Activated gamma-delta T cell treated with Interleukin-2 at 50 U/mL for 16 hours (primary cell): Measurements from ENCODE around the gene SZRD1.
"Not testable (repeated sequence)": the region's sequence is repeated elsewhere in the genome, so short reads cannot be mapped to it uniquely, and the experiment has no call there.

Experiments
- DNase-seq: peaks from one replicate; pipeline ENCODE4 v3.0.0-alpha.2; 2020

The SZRD1 gene, protein sequence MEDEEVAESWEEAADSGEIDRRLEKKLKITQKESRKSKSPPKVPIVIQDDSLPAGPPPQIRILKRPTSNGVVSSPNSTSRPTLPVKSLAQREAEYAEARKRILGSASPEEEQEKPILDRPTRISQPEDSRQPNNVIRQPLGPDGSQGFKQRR

DNA sequence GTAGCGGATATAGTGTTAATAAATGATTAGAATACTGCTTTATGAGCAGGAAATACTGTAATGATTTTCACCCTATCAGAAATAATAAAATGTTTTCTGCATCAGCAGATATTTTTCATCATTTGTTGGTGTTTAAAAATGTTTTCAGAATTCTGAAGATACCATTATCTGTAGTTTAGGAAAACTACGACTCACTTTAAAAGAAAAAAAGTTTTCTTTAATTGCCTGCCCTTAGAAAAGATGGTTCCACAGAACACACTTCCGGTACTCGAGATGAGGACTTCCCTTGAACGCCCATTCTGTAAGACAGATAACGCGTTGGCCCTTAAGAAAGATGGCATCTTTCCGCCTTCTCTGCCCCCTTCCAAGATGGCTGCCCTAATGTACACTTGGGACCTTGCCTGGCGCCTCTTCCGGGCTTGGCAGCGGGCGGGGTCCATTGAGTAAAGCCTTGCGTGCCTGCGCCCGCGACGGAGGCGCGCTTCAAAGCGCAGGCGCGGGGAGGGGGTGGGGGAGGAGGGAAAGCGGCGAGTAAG, at the start of gene SZRD1:
SZRD1 (plus strand) TSS at position 521 of the 536 bp plus-strand sequence. CDS start 16 bp downstream, outside the sequence.
- peak; percentile 95 for DNase-seq

DNA sequence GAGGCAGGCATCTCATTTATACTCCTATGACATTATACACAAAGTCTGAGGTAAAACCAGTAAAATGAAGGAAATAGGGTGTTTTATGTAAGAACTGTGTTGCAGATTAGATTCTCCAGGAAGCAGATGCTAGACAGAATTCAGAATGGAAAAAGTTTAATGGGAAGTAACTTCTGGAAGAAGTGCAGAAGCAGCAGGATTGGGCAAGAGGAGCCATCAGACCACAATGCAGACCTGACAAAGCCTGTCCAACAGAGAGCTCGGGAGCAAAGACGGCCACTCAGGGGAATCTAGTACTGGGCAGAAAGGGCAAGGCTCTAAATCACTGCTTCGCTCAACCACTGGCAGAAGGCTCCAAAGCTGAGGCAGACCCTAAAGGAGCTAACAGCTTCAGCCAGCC, 48.5 kb upstream of the SZRD1 start:
- DNase-seq, result no peak

DNA sequence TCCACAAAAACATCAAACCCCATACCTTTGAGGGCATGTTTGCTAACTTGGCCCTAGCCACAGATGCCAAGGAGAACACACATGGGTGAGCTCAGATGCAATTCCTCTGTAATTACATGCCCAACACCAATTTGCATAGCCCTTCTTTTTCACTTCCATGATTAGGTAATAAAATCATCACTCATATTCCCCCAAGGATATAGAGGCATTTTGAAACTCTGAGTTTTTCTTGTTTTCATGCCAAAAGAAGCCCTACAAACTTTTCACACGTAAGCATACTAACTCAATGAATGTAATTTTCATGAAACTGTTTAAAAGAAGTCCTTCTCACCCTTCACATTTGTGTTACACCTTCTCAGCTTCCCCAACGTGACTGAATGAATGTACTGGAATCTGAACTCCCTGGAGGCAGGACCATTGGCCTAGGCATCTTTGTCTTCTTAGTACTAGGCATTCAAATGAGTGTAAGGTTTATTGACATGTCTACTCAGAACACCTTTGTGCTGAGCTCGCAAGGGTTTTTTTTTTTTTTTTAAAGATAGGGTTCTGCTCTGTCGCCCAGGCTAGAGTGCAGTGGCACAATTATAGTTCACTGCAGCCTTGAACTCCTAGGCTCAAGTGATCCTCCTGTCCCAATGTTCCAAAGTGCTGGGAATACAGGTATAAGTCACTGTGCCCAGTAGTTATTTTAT, 45.7 kb upstream of the SZRD1 start:
- DNase-seq, result no peak

DNA sequence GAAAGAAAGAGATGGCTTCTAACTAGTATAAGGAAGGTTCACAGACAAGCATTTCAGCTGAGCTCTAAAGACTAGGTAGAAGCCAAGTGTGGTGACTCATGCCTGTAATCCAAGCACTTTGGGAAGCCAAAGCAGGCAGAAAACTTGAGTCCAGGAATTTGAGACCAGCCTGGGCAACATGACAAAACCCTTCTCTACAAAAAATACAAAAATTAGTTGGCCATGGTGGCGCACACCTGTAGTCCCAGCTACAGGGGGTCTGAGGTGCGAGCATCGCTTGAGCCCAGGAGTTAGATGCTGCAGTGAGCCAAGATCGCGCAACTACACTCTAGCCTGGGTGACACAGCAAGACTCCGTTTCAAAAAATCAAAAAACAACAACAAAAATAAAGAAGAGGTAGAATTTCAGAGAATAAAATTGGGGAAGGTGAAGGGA, 42.6 kb upstream of the SZRD1 start:
- DNase-seq, result no peak

DNA sequence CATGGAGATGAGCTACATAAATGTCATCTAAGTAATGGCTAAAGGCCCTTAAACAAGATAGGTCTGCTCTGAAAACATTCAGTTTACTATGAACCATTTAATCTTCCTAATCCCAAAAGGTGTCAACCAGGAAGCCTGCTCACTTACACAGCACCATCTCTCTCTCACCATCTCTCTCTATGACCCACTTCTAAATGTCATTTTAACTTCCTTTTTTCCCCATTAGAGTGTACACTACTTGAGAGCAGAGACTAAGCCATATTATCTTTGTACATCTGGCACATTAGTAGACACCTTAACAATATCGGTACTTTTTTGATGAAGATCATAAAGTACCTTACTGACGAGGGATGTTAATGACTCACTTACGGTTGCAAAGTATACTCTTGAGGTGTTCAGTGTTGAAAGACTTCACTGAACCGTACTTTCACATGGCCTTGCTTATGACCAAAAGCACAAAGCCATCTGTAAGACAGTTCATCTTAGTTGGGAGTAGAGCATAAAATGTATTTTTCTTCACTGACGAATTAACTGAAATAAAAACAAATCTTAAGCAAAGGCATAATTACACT, 40.1 kb upstream of the SZRD1 start:
- no peak for DNase-seq

DNA sequence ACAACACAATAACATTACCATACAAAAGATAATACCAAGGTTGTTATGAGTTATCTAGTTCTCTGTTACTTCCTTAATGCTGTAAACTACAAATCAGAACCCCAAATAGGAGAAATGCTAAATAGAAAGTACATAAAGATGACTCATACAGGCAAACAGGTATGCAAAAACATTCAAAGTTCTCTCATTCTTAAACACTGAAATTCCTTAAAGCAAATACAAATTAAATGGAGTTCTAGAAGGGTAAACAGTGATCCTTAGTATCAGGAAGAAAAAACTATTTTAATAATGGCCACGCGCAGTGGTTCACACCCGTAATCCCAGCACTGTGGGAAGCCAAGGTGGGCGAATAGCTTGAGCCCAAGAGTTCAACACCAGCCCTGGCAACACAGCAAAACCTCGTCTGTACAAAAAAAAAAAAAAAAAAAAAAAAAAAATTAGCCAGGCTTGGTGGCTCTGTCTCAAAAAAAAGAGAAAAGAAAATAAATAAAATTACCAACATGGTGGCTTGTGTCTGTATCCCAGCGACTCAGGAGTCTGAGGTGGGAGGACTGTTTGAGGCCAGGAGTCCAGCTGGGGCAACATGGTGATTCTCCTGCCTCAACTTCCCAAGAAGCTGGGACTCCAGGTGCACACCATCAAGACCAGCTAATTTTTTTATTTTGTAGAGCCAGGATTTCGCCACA, 32.2 kb upstream of the SZRD1 start:
- no peak for DNase-seq

DNA sequence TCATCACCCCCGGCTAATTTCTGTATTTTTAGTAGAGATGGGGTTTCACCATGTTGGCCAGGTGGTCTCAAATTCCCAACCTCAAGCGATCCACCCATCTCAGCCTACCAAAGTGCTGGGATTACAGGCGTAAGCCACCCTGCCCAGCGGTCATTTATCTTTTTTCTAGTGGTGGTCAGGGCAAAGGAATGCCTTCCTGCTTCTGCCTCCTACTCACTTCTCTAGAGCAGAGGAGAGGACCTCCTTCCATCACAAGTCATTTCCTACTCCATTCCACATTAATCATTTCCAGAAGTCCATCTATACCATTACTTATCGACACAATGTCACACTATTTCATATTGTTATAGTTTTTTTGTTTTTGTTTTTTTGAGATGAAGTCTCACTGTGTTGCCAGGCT, 28.1 kb upstream of the SZRD1 start:
- no peak for DNase-seq

DNA sequence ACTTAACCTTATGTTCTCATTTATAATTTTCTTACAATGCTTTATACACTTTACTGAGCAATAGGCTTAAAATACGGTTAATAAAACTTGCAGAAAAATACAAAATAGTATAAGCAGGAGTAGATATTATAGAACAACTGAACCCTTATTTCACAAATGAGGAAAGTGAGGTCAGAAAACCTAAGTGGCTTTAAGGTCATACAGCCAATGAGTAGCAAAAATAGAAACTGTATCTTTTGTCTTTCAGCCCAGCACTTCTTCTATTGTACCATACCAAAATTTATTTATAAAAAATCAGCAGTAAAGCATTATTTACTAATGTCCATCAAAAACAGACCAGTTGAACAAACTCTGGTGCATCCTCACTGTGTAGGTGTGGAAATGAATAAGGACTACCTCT, 26.4 kb upstream of the SZRD1 start:
- DNase-seq, result no peak

DNA sequence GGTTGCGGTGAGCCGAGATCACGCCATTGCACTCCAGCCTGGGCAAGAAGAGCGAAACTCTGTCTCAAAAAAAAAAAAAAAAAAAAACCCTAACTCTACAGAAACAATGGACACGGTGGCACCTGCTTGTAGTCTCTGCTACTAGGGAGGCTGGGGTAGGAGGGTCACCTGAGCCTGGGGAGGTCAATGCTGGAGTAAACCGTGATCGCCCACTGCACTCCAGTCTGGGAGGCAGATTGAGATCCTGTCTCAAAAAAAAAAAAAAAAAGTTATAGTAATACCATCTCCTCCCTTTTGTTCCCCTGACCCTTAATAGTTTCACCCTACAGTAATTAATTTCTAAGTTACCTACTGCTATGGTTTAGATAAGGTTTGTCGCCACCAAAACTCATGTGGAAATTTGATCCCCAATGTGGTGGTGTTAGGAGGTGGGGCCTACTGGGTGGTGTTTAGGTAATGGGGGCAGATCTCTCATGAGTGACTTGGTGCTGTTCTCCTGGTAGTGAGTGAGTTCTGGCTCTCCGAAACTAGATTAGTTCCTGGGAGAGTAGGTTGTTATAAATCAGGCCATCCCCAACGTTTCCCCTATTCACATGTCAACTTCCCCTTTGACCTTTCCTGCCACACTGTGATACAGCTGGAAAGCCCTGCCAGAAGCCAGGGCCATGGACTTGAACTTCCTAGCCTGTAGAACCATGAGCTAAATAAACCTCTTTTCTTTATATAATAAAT, 24.5 kb upstream of the SZRD1 start:
- no peak for DNase-seq

DNA sequence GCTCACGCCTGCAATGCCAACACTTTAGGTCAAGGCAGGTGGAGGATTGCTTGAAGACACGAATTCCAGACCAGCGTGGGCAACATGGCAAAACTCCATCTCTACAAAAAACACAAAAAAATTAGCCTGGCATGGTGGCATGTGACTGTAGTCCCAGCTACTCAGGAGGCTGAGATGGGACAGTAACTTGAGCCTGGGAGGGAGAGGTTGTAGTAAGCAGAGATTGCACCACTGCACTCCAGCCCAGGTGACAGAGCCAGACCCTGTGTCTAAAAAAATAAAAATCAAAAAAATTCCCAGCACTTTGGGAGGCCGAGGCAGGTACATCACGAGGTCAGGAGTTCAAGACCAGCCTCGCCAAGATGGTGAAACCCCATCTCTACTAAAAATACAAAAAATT, 23.8 kb upstream of the SZRD1 start:
- not testable (repeated sequence) for DNase-seq

DNA sequence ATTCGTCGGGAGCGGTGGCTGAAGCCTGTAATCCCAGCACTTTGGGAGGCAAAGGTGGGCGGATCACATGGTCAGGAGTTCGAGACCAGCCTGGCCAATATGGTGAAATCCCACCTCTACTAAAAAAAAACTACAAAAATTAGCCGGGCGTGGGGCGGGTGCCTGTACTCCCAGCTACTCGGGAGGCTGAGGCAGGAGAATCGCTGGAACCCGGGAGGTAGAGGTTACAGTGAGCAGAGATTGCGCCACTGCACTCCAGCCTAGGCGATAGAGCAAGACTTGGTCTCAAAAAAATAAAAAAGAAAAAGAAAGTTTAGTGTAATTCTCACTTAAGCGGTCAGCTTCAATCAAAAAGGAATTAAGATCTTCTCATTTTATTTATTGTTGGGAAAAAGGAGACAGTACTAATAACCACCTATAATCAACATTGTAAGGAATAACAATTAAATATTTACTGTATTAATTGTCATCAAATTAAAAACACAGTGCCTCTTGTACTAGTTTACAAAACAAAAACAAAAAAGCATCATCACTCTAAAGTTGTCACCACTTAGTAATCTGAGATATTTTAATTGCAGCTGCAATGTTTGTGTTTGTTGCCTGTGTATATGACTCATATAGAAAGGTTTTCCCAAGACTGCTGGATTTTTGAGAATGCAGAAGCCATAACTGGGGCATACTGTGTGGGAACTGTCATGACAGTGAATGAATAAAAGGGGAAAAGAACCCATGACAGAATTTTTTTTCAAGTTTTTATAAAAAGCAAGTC, 18.4 kb upstream of the SZRD1 start:
- no peak for DNase-seq

DNA sequence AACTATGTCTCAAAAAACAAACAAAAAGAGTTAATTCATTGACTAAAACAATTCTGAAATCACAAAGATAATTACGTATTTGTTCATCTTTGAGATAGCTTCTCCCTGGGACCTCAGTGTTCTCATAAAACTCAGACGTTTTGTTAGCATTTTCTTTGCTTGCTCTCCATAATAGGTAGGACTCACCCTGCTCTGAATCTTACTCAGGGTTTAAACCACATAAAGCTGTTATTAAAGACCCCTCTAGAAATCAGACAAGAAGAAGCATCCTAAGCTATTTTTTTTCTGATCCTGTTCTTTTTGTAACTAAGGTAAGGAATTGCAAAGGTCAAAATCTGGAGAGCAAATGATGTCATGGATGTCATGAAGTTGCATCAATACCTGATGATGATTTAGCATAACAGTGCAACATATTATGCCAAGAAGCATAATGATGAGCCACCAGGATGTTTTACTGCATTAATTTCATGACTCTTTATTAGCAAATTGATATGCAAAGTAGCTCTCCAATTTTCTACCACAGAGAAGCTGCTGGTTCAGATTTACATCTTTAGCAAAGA, 17.1 kb upstream of the SZRD1 start:
- DNase-seq, result no peak

DNA sequence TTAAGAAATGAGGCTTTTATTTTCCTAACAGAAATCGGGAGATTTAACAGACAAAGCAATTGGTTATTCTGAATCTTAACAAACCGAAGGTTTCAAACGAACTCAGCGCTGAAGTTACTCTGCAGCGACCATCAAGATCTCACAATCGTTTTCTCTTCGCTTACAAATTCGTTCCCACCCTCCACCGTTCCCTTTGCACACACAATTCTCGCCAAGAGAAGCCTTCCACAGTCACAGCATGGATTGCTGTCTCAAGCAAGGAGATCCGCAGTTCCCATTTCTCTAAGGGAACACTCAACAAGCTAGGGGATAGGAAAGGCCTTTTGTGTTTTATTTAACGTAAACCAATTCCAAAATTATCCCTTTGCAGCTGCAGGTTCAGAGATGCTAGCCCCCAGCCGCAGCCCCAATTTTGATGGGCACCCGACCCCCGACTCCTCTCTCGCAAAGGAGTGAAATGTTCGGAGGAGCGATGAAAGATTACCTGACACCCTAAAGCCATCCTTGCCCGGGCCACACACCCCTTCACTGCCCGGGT, 15.5 kb upstream of the SZRD1 start:
- DNase-seq, result no peak

DNA sequence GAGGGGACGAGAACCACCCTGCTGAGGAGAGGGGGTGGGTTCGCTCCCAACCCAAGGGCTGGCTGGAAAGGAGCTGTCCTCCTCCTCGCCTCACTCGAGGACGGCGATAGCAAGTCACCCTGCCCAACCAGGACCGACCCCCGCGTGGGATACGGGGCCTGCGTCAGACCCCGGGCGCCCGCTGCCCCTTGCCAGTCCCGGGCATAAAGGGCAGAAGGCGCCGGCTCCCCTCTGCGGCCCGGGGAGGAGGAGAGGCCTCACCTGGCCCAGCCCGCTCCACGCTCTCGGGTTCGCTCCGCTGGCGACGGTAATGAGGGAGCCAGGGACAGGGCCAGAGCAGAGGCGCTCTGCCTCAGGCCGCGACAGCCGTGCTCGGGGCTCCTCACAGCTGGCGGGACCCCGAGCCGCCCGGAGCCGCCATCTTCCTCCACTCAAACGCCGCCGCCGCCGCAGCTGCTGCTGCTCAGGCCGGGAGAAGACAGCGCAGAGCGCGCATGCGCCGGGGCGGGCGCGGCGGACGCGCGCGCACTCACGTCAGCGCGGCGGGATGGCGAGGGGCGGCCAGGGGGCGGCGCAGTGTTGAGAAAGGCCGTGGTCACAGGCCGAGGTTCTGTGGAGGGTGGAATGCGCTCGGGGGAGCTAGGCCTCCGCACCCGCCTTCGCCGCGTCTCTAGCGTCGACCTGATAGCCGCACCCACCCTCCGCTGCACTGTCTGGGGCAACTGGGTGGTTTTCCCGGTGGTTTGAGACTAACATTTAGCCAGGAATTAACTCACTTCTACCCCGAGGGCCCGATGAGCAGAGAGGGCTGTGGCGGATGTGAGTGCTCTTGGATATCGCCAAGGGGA, 14.8 kb upstream of the SZRD1 start, which contains the start of gene FBXO42:
FBXO42 (minus strand) TSS at position 487 of the 848 bp plus-strand sequence. CDS start 37,062 bp downstream, outside the sequence.
- peak; percentile 89 for DNase-seq

DNA sequence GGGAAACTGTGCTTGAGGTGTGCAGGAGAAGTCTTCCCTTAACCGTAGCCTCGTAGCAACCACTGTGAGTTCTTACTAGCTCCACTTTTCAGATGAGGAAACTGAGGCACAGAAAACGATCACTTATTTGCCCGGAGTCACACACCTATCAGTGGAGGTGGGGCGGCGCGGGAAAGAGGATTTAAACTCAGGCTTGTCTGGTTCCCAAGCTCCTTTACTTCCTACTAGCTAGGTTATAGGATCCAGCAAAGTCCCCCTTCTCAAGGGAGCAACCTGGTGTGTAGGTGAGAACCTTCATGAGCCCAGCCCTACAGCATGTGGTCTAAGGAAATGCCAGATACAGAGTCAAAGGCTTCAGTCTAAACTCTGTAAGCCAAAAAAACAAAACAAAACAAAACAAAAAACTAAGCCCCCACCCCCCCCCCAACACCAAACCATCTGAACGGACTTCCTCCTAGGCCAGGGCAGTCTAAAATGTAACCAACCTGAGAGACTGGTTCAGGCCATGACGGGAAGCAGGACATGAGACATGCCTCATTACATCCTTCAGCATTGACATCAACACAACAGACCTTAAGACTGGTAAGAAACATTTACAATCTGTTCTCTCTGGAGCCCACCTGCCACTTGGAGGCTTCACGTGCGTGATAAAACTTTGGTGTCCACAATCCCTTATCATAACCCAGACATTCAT, 14.1 kb upstream of the SZRD1 start:
- no peak for DNase-seq

DNA sequence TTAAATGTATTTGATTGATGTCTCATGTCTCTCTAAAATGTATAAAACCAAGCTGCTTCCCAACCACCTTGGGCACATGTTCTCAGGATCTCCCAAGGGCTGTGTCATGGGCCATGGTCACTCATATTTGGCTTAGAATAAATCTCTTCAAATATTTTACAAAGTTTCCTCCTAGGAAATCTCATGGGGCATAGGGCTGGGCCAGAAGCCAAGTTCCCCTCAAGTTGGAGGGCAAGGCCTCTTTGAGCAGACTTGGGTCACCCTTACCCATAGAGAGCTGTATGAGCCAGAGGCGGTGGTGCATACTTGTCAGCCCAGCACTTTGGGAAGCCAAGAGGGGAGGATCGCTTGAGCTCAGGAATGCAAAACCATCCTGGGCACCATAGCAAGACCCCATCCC, 12.4 kb upstream of the SZRD1 start:
- no peak for DNase-seq

DNA sequence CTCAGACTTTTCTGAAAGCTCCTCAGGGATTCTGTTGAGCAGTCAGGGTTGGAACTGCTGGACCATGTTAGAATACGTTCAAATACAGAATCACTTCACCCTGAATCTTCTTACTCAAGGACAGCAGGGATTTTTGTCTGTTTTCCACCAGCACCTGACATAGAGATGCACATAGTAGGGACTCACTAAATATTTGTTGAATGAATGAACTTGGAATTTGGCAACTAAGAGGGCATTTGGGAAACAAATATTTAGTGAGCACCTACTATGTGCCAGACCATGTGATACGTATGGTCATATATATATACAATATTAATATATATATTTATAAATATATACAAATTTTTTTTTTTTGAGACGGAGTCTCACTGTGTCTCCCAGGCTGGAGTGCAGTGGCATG, 10.2 kb upstream of the SZRD1 start:
- no peak for DNase-seq

DNA sequence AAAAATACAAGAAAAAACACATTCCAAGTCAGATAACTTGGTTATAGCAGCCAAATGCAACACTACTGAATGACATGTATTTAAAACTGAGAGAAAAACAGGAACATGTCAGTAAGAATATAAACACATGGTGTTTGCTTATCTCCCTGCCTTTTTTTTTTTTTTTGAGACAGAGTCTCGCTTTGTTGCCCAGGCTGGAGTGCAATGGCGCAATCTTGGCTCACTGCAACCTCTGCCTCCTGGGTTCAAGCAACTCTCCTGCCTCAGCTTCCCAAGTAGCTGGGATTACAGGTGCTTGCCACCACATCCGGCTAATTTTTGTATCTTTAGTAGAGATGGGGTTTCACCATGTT, 1.9 kb upstream of the SZRD1 start:
- not testable (repeated sequence) for DNase-seq

DNA sequence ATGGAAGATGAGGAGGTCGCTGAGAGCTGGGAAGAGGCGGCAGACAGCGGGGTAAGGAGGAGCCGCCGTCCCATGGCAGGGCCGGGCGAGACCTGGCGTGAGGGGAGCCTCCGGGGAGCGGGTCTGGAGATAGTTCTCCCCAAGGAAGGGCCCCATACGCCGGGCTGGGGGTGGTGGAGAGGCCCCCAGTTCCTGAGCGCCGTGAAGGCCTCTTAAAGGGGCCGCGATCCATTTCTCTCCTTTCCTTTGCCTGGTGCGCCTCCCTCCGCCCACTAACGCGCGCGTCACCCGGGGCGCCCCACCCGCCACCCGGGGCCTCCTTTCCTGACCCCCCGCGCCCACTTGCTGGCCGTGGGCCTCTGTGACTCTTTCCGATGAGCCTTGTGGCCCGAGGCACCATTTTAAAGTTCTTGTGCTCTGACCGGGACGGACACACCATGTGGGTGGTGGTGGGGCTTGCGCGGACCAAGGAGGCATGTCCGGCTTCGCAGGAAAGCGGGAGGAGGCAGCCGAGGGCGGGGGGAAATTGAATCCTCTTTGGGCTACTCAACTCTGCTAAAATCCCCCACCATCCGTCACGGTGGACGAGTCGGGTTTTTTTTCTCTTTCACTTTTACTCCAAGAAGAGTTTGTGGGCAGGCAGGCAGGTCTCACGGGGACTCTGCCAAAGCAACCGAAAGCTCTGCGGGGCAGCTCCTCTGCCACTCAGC, 371 bp downstream of the SZRD1 start:
- peak; percentile 71 for DNase-seq
